Immature natural killer cell (primary cell): ENCODE results near the gene ZNF362. TPM values are rescaled to one million over a fixed set of nuclear protein-coding genes. Genes with fewer than 3 reads are reported as not detected.
A peak's percentile ranks its signal among the peaks of the same experiment; 100 is the strongest.

Source experiments
- DNase-seq, 3 donors: peaks; one replicate each; pipeline ENCODE4 v3.0.0; 2022; ENCODE audit warnings: mixed read lengths in 1 of 3
- H3K27ac Mint-ChIP-seq, 6 donors: one replicate each; pipeline ENCODE4 v1.8.0; 2020; ENCODE audit warnings: mixed read lengths in 6 of 6, mild to moderate bottlenecking in 5 of 6, inconsistent platforms in 4 of 6, moderate library complexity in 3 of 6
- H3K27me3 Mint-ChIP-seq, 3 donors: one replicate each; pipeline ENCODE4 v1.8.0; 2020 to 2021; ENCODE audit warnings: low read depth in 3 of 3, mild to moderate bottlenecking in 3 of 3, mixed read lengths in 3 of 3, moderate library complexity in 3 of 3, inconsistent platforms in 1 of 3
- H3K36me3 Mint-ChIP-seq, 3 donors: one replicate each; pipeline ENCODE4 v1.8.0; 2020; ENCODE audit warnings: mixed read lengths in 3 of 3, inconsistent platforms in 2 of 3, mild to moderate bottlenecking in 2 of 3
- H3K4me1 Mint-ChIP-seq, 2 donors: one replicate each; pipeline ENCODE4 v1.8.0; 2020; ENCODE audit warnings: inconsistent platforms in 2 of 2, mild to moderate bottlenecking in 2 of 2, mixed read lengths in 2 of 2, moderate library complexity in 1 of 2
- H3K4me3 Mint-ChIP-seq, 5 donors: one replicate each; pipeline ENCODE4 v1.8.0; 2020; ENCODE audit warnings: mild to moderate bottlenecking in 5 of 5, mixed read lengths in 5 of 5, inconsistent platforms in 3 of 5, moderate library complexity in 3 of 5
- H3K9me3 Mint-ChIP-seq, 6 donors: one replicate each; pipeline ENCODE4 v1.8.0; 2020; ENCODE audit warnings: mild to moderate bottlenecking in 6 of 6, mixed read lengths in 6 of 6, inconsistent platforms in 4 of 6, moderate library complexity in 3 of 6
- polyA plus RNA-seq, 3 donors: library from polyadenylated mRNA; unstranded; fragments of 300-500 nt; fragmentation: Illumina TruSeq; gene quantifications; one replicate each; pipeline ENCODE4 v1.2.3, GENCODE V29; 2021

ZNF362 gene
- polyA plus RNA-seq, 3 donors from 2014 or later: 5.5 to 37.9 (median 16.2) TPM

- H3K36me3 Mint-ChIP-seq: peaks cover 0 to 6% (median 3%) of the 10 kb centered on the region in 3 donors
- H3K4me3 Mint-ChIP-seq: no peak overlapping the region
- H3K27me3 Mint-ChIP-seq: no peaks in the 10 kb centered on the region
- peaks cover 25 to 48% of the 10 kb centered on the region in 2 donors for H3K4me1 Mint-ChIP-seq
- H3K27ac Mint-ChIP-seq: peak overlapping the region in 2 of 6 donors; percentile 29 to 47
- no peak for DNase-seq
- no peaks in the 10 kb centered on the region for H3K9me3 Mint-ChIP-seq
Observed at GRCh38 chr1:33266766-33267165, 10.5 kb downstream of the ZNF362 start.

GRCh38 chr1:33267468-33268205 lies 11.3 kb downstream of the ZNF362 start:
- Mint-ChIP-seq H3K9me3 (no peaks in the 10 kb centered on the region), H3K27me3 (no peaks in the 10 kb centered on the region), H3K27ac (peak overlapping the region in 4 of 6 donors; percentile 47 to 84 (median 51)), H3K36me3 (peaks cover 0 to 6% (median 3%) of the 10 kb centered on the region in 3 donors), H3K4me1 (peaks cover 31 to 53% of the 10 kb centered on the region in 2 donors), H3K4me3 (no peak overlapping the region)
- no peak for DNase-seq

GRCh38 chr1:33268457-33268856 lies 12.2 kb downstream of the ZNF362 start:
- peaks cover 37 to 61% of the 10 kb centered on the region in 2 donors for H3K4me1 Mint-ChIP-seq

GRCh38 chr1:33268927-33269610 lies 12.8 kb downstream of the ZNF362 start:
- Mint-ChIP-seq H3K36me3 (peaks cover 0 to 6% (median 3%) of the 10 kb centered on the region in 3 donors), H3K4me1 (peaks cover 41 to 68% of the 10 kb centered on the region in 2 donors), H3K9me3 (no peaks in the 10 kb centered on the region), H3K4me3 (no peak overlapping the region), H3K27ac (peak overlapping the region in 4 of 6 donors; percentile 18 to 66 (median 46)), H3K27me3 (peaks cover 0 to 3% (median 2%) of the 10 kb centered on the region in 3 donors)
- no peak for DNase-seq

More at GRCh38 chr1:33268457-33268856, 12.2 kb downstream of the ZNF362 start:
- Mint-ChIP-seq H3K9me3 (no peaks in the 10 kb centered on the region), H3K27me3 (peaks cover 0 to 3% (median 2%) of the 10 kb centered on the region in 3 donors), H3K4me3 (no peak overlapping the region), H3K27ac (peak overlapping the region in 4 of 6 donors; percentile 47 to 81 (median 58)), H3K36me3 (peaks cover 0 to 6% (median 3%) of the 10 kb centered on the region in 3 donors)
- DNase-seq: no peak

GRCh38 chr1:33269621-33270020 lies 13.3 kb downstream of the ZNF362 start:
- Mint-ChIP-seq H3K9me3 (no peaks in the 10 kb centered on the region), H3K27me3 (peaks cover 0 to 3% (median 2%) of the 10 kb centered on the region in 3 donors), H3K4me1 (peaks cover 47 to 73% of the 10 kb centered on the region in 2 donors), H3K4me3 (no peak overlapping the region), H3K27ac (peak overlapping the region in 3 of 6 donors; percentile 48 to 60 (median 53)), H3K36me3 (peaks cover 0 to 6% (median 3%) of the 10 kb centered on the region in 3 donors)
- no peak for DNase-seq

- Mint-ChIP-seq H3K4me1 (peaks cover 55 to 81% of the 10 kb centered on the region in 2 donors), H3K4me3 (no peak overlapping the region), H3K27ac (peak overlapping the region in 5 of 6 donors; percentile 17 to 97 (median 81)), H3K9me3 (no peaks in the 10 kb centered on the region), H3K27me3 (peaks cover 0 to 3% (median 2%) of the 10 kb centered on the region in 3 donors), H3K36me3 (peaks cover 0 to 6% (median 3%) of the 10 kb centered on the region in 3 donors)
- DNase-seq: no peak
Observed at GRCh38 chr1:33270379-33270778, 14.1 kb downstream of the ZNF362 start.

- no peaks in the 10 kb centered on the region for H3K9me3 Mint-ChIP-seq
- H3K27ac Mint-ChIP-seq: peak overlapping the region; percentile 30 to 97 (median 89)
- peaks cover 0 to 6% (median 3%) of the 10 kb centered on the region in 3 donors for H3K36me3 Mint-ChIP-seq
- peak overlapping the region in 1 of 5 donors; percentile 34 for H3K4me3 Mint-ChIP-seq
- no peak for DNase-seq
- H3K27me3 Mint-ChIP-seq: peaks cover 0 to 3% (median 2%) of the 10 kb centered on the region in 3 donors
- H3K4me1 Mint-ChIP-seq: peaks cover 60 to 83% of the 10 kb centered on the region in 2 donors
Observed at GRCh38 chr1:33270808-33271465, 14.6 kb downstream of the ZNF362 start.

- H3K4me1 Mint-ChIP-seq: peaks cover 62 to 83% of the 10 kb centered on the region in 2 donors
- H3K36me3 Mint-ChIP-seq: peaks cover 3 to 10% (median 6%) of the 10 kb centered on the region in 3 donors
Observed at GRCh38 chr1:33271666-33272505, 15.6 kb downstream of the ZNF362 start.

GRCh38 chr1:33272509-33272908 lies 16.2 kb downstream of the ZNF362 start:
- Mint-ChIP-seq H3K27me3 (peaks cover 0 to 3% (median 2%) of the 10 kb centered on the region in 3 donors), H3K9me3 (no peaks in the 10 kb centered on the region), H3K4me3 (peak overlapping the region; percentile 70 to 91 (median 80)), H3K27ac (peak overlapping the region; percentile 88 to 97 (median 93)), H3K4me1 (peaks cover 62 to 78% of the 10 kb centered on the region in 2 donors), H3K36me3 (peaks cover 4 to 11% (median 7%) of the 10 kb centered on the region in 3 donors)
- DNase-seq: no peak

More at GRCh38 chr1:33271666-33272505, 15.6 kb downstream of the ZNF362 start:
- Mint-ChIP-seq H3K9me3 (no peaks in the 10 kb centered on the region), H3K4me3 (peak overlapping the region; percentile 9 to 91 (median 72)), H3K27me3 (peaks cover 0 to 3% (median 2%) of the 10 kb centered on the region in 3 donors), H3K27ac (peak overlapping the region; percentile 88 to 97 (median 93))
- DNase-seq: no peak

- Mint-ChIP-seq H3K9me3 (no peaks in the 10 kb centered on the region), H3K4me1 (peaks cover 62 to 73% of the 10 kb centered on the region in 2 donors), H3K4me3 (peak overlapping the region; percentile 70 to 91 (median 80)), H3K36me3 (peaks cover 4 to 11% (median 5%) of the 10 kb centered on the region in 3 donors), H3K27ac (peak overlapping the region; percentile 88 to 97 (median 93)), H3K27me3 (peaks cover 0 to 3% (median 2%) of the 10 kb centered on the region in 3 donors)
- DNase-seq: no peak
Observed at GRCh38 chr1:33272930-33273329, 16.6 kb downstream of the ZNF362 start.

GRCh38 chr1:33273406-33273805 lies 17.1 kb downstream of the ZNF362 start:
- peak in 2 of 3 donors; percentile 25 to 53 for DNase-seq
- peaks cover 4 to 11% (median 5%) of the 10 kb centered on the region in 3 donors for H3K36me3 Mint-ChIP-seq
- H3K4me1 Mint-ChIP-seq: peaks cover 60 to 69% of the 10 kb centered on the region in 2 donors

GRCh38 chr1:33273961-33274371 lies 17.7 kb downstream of the ZNF362 start:
- peak overlapping the region; percentile 88 to 97 (median 93) for H3K27ac Mint-ChIP-seq
- DNase-seq: no peak

More at GRCh38 chr1:33273406-33273805, 17.1 kb downstream of the ZNF362 start:
- H3K27me3 Mint-ChIP-seq: peaks cover 0 to 3% (median 2%) of the 10 kb centered on the region in 3 donors
- peak overlapping the region; percentile 88 to 97 (median 93) for H3K27ac Mint-ChIP-seq
- no peaks in the 10 kb centered on the region for H3K9me3 Mint-ChIP-seq
- H3K4me3 Mint-ChIP-seq: peak overlapping the region; percentile 70 to 91 (median 80)

More at GRCh38 chr1:33273961-33274371, 17.7 kb downstream of the ZNF362 start:
- no peaks in the 10 kb centered on the region for H3K9me3 Mint-ChIP-seq
- H3K27me3 Mint-ChIP-seq: peaks cover 0 to 3% (median 2%) of the 10 kb centered on the region in 3 donors
- H3K36me3 Mint-ChIP-seq: peaks cover 4 to 11% (median 8%) of the 10 kb centered on the region in 3 donors
- peaks cover 57 to 63% of the 10 kb centered on the region in 2 donors for H3K4me1 Mint-ChIP-seq
- peak overlapping the region; percentile 70 to 91 (median 80) for H3K4me3 Mint-ChIP-seq
